Measurements from ENCODE around the gene TRAT1.
A peak's percentile ranks its signal among the peaks of the same experiment; 100 is the strongest.

TRAT1 gene

GRCh38 chr3:108833611-108834010, 11.0 kb downstream of the TRAT1 start:
- no peak for TF ChIP-seq GATA2 (IDR thresholded peaks at IDR 0.05; ENCODE audit: low read depth, low read length)

- TF ChIP-seq GATA3 (IDR thresholded peaks at IDR 0.05; ENCODE audit: low read depth, low read length), result no peak
- no peak for TF ChIP-seq GATA2 (IDR thresholded peaks at IDR 0.05; ENCODE audit: low read depth, low read length)
Measured at GRCh38 chr3:108834551-108834950, 12.0 kb downstream of the TRAT1 start.

GRCh38 chr3:108835101-108835500, 12.5 kb downstream of the TRAT1 start:
- TF ChIP-seq GATA3 (IDR thresholded peaks at IDR 0.05; ENCODE audit: low read depth, low read length) (no peak), GATA2 (IDR thresholded peaks at IDR 0.05; ENCODE audit: low read depth, low read length) (no peak)

GRCh38 chr3:108838436-108838835, 15.8 kb downstream of the TRAT1 start:
- TF ChIP-seq GATA3 (IDR thresholded peaks at IDR 0.05; ENCODE audit: low read depth, low read length) (no peak), GATA2 (IDR thresholded peaks at IDR 0.05; ENCODE audit: low read depth, low read length) (no peak)

- TF ChIP-seq GATA2 (IDR thresholded peaks at IDR 0.05; ENCODE audit: low read depth, low read length), result no peak
- no peak for TF ChIP-seq GATA3 (IDR thresholded peaks at IDR 0.05; ENCODE audit: low read depth, low read length)
Measured at GRCh38 chr3:108845709-108846293, 23.2 kb downstream of the TRAT1 start.

GRCh38 chr3:108847187-108847586, 24.6 kb downstream of the TRAT1 start:
- TF ChIP-seq GATA2 (IDR thresholded peaks at IDR 0.05; ENCODE audit: low read depth, low read length), result no peak
- TF ChIP-seq GATA3 (IDR thresholded peaks at IDR 0.05; ENCODE audit: low read depth, low read length), result no peak

GRCh38 chr3:108849075-108849474, 26.5 kb downstream of the TRAT1 start:
- TF ChIP-seq GATA2 (IDR thresholded peaks at IDR 0.05; ENCODE audit: low read depth, low read length) (no peak), GATA3 (IDR thresholded peaks at IDR 0.05; ENCODE audit: low read depth, low read length) (no peak)

GRCh38 chr3:108861401-108861800, 38.8 kb downstream of the TRAT1 start:
- TF ChIP-seq GATA3 (IDR thresholded peaks at IDR 0.05; ENCODE audit: low read depth, low read length) (no peak), GATA2 (IDR thresholded peaks at IDR 0.05; ENCODE audit: low read depth, low read length) (no peak)

GRCh38 chr3:108862865-108863798, 40.5 kb downstream of the TRAT1 start:
- TF ChIP-seq GATA2 (IDR thresholded peaks at IDR 0.05; ENCODE audit: low read depth, low read length) (no peak), GATA3 (IDR thresholded peaks at IDR 0.05; ENCODE audit: low read depth, low read length) (no peak)

GRCh38 chr3:108863799-108864135, 41.2 kb downstream of the TRAT1 start:
- TF ChIP-seq GATA3 (IDR thresholded peaks at IDR 0.05; ENCODE audit: low read depth, low read length) (no peak), GATA2 (IDR thresholded peaks at IDR 0.05; ENCODE audit: low read depth, low read length) (no peak)

GRCh38 chr3:108877901-108878300, 55.3 kb downstream of the TRAT1 start:
- TF ChIP-seq GATA3 (IDR thresholded peaks at IDR 0.05; ENCODE audit: low read depth, low read length) (no peak), GATA2 (IDR thresholded peaks at IDR 0.05; ENCODE audit: low read depth, low read length) (no peak)

- TF ChIP-seq GATA2 (IDR thresholded peaks at IDR 0.05; ENCODE audit: low read depth, low read length) (no peak), GATA3 (IDR thresholded peaks at IDR 0.05; ENCODE audit: low read depth, low read length) (no peak)
Measured at GRCh38 chr3:108879915-108880314, 57.3 kb downstream of the TRAT1 start.

GRCh38 chr3:108882762-108883161, 60.2 kb downstream of the TRAT1 start:
- TF ChIP-seq GATA3 (IDR thresholded peaks at IDR 0.05; ENCODE audit: low read depth, low read length) (no peak), GATA2 (IDR thresholded peaks at IDR 0.05; ENCODE audit: low read depth, low read length) (no peak)

GRCh38 chr3:108883373-108883772, 60.8 kb downstream of the TRAT1 start:
- TF ChIP-seq GATA2 (IDR thresholded peaks at IDR 0.05; ENCODE audit: low read depth, low read length), result no peak
- no peak for TF ChIP-seq GATA3 (IDR thresholded peaks at IDR 0.05; ENCODE audit: low read depth, low read length)

- TF ChIP-seq GATA2 (IDR thresholded peaks at IDR 0.05; ENCODE audit: low read depth, low read length) (peak; percentile 63), GATA3 (IDR thresholded peaks at IDR 0.05; ENCODE audit: low read depth, low read length) (0 out of 2 replicates have a peak, but pooled peaks have one; percentile 48)
Measured at GRCh38 chr3:108887121-108887520, 64.5 kb downstream of the TRAT1 start.
